Endothelial cell of umbilical vein (primary cell): ENCODE results near the gene EEFSEC. TPM values are rescaled to one million over a fixed set of nuclear protein-coding genes. Genes with fewer than 3 reads are reported as not detected.
"Not testable (repeated sequence)": the region's sequence is repeated elsewhere in the genome, so short reads cannot be mapped to it uniquely, and the experiment has no call there.

Experiments used
- BruUV-seq: library from RNA; stranded (reverse); fragments of 400-500 nt; replicated peaks from 2 replicates; lab custom pipeline; 2021; lab: Mats Ljungman, UMichigan
- CTCF ChIA-PET: fragments of 300-600, 350-600 bp; sonication (Branson Sonifier 250); formaldehyde crosslinking; loops from one replicate; lab custom pipeline; 2021; ENCODE audit warnings: antibody characterized with exemption, inconsistent platforms; lab: Charles Lee
- POLR2A ChIA-PET: fragments of 300-600, 350-600 bp; sonication (Branson Sonifier 250); formaldehyde crosslinking; loops from one replicate; lab custom pipeline; 2021; ENCODE audit warnings: antibody characterized with exemption, inconsistent platforms; lab: Charles Lee
- DNase-seq: peaks from one replicate; pipeline ENCODE4 v3.0.0-alpha.2; 2011; ENCODE audit warnings: low read depth, low spot score
- FAIRE-seq: peaks from 2 replicates; lab custom pipeline; 2011; peaks lifted over from hg19 to GRCh38; lab: Jason Lieb, UNC
- H2AFZ ChIP-seq: 2 replicates; pipeline ENCODE4 v1.6.0; 2012; ENCODE audit warnings: low read depth, low read length, control low read depth, inconsistent platforms
- H3K27ac ChIP-seq: 2 replicates; pipeline ENCODE4 v1.5.1; 2011; ENCODE audit warnings: low read depth, mild to moderate bottlenecking, control low read depth, low read length, moderate library complexity; ENCODE audit not compliant: insufficient read depth
- H3K27me3 ChIP-seq, 2 experiments: 2 replicates each; pipeline versions ENCODE4 v1.6.0 to v1.6.1; 2011; ENCODE audit warnings: low read length in 2 of 2, mixed read lengths in 1 of 2; ENCODE audit not compliant: control insufficient read depth in 2 of 2, insufficient read depth in 2 of 2
- H3K36me3 ChIP-seq, 2 experiments: 2 replicates in 1 of 2; 3 replicates in 1 of 2; pipeline ENCODE4 v1.5.1; 2011; ENCODE audit warnings: low read length in 2 of 2, mild to moderate bottlenecking in 1 of 2, moderate library complexity in 1 of 2; ENCODE audit not compliant: control insufficient read depth in 2 of 2, insufficient read depth in 2 of 2; ENCODE audit errors: extremely low read depth in 1 of 2
- H3K4me1 ChIP-seq: 3 replicates; pipeline ENCODE4 v1.5.1; 2011; ENCODE audit warnings: mild to moderate bottlenecking, low read length; ENCODE audit not compliant: control insufficient read depth, insufficient read depth; ENCODE audit errors: extremely low read depth
- H3K4me2 ChIP-seq: 2 replicates; pipeline ENCODE4 v1.6.1; 2011; ENCODE audit warnings: low read length, control low read depth, mixed read lengths; ENCODE audit not compliant: insufficient read depth
- H3K4me3 ChIP-seq, 3 experiments: fragments of 200-600 bp in 1 of 3; sonication (generic), shearing (Covaris generic) in 1 of 3; replicated peaks in 1 of 3; 2 replicates each; pipeline ENCODE4 v1.5.1; 2011 to 2016; ENCODE audit warnings: control low read depth in 3 of 3, low read length in 3 of 3, mild to moderate bottlenecking in 2 of 3, inconsistent platforms in 1 of 3, low read depth in 1 of 3, moderate library complexity in 1 of 3; ENCODE audit not compliant: insufficient read depth in 1 of 3
- H3K79me2 ChIP-seq: 2 replicates; pipeline ENCODE4 v1.6.0; 2012; ENCODE audit warnings: low read length, inconsistent platforms; ENCODE audit not compliant: control insufficient read depth, insufficient read depth
- H3K9ac ChIP-seq: replicated peaks from 2 replicates; pipeline ENCODE3; 2011; ENCODE audit warnings: low read length, control low read depth; ENCODE audit not compliant: insufficient read depth; ENCODE audit errors: extremely low read depth
- H3K9me1 ChIP-seq: replicated peaks from 3 replicates; pipeline ENCODE4 v1.6.0; 2011; ENCODE audit warnings: mild to moderate bottlenecking, low read length; ENCODE audit not compliant: control insufficient read depth, insufficient read depth; ENCODE audit errors: extremely low read depth
- H3K9me3 ChIP-seq: replicated peaks from 2 replicates; pipeline ENCODE4 v1.5.1; 2012; ENCODE audit warnings: low read length, inconsistent platforms; ENCODE audit not compliant: control insufficient read depth, insufficient read depth
- H4K20me1 ChIP-seq: replicated peaks from 2 replicates; pipeline ENCODE3; 2011; ENCODE audit warnings: mild to moderate bottlenecking, low read length; ENCODE audit not compliant: control insufficient read depth, insufficient read depth; ENCODE audit errors: extremely low read depth
- EZH2 ChIP-seq: IDR thresholded peaks from 2 replicates; pipeline ENCODE4 v1.6.1; 2012; ENCODE audit warnings: borderline replicate concordance, low read depth, mild to moderate bottlenecking, moderate library complexity, low read length, inconsistent platforms; ENCODE audit not compliant: severe bottlenecking
- FOS ChIP-seq: IDR thresholded peaks from 2 replicates; pipeline ENCODE4 v1.6.1; 2011; ENCODE audit warnings: mild to moderate bottlenecking, low read length, moderate library complexity, borderline replicate concordance; ENCODE audit not compliant: insufficient read depth
- GATA2 ChIP-seq: IDR thresholded peaks from 2 replicates; pipeline ENCODE4 v1.7.0; 2011; ENCODE audit warnings: low read depth, mild to moderate bottlenecking, moderate library complexity, mixed read lengths, low read length; ENCODE audit not compliant: insufficient read length, insufficient read depth
- JUN ChIP-seq: IDR thresholded peaks from 2 replicates; pipeline ENCODE4 v1.6.1; 2011; ENCODE audit warnings: borderline replicate concordance, low read depth; ENCODE audit not compliant: insufficient read length, insufficient read depth
- MYC ChIP-seq: IDR thresholded peaks from one replicate; pipeline ENCODE4 v1.6.1; 2011; ENCODE audit warnings: mild to moderate bottlenecking, low read depth, low read length
- POLR2A ChIP-seq: IDR thresholded peaks from 2 replicates; pipeline ENCODE4 v1.6.1; 2012; ENCODE audit warnings: low read depth, mild to moderate bottlenecking, control low read depth, low read length
- POLR2AphosphoS5 ChIP-seq: IDR thresholded peaks from 2 replicates; pipeline ENCODE4 v1.6.1; 2012; ENCODE audit warnings: low read depth, mild to moderate bottlenecking, control low read depth, low read length, moderate library complexity; ENCODE audit not compliant: insufficient read depth
- dilution Hi-C: fragments of 300-500 bp; cut with MboI; formaldehyde crosslinking; loops from one replicate; pipeline ENCODE4 v1.15.0; 2019; ENCODE audit warnings: low sequenced_read_pairs; ENCODE audit not compliant: extremely low pct_ligation_motif_present
- intact Hi-C: fragments of 100-400 bp; cut with micrococcal nuclease; formaldehyde crosslinking; loops from one replicate; pipeline ENCODE4 v1.10.0; 2022
- polyA plus RNA-seq, 4 experiments: library from polyadenylated mRNA; depleted of rRNA in 3 of 4; stranded (reverse) in 3 of 4; unstranded in 1 of 4; fragments of >200 nt; gene quantifications; 2 replicates each; pipeline versions ENCODE4 v1.2.1 to v1.2.3, GENCODE V29; 2011 to 2012; ENCODE audit warnings: missing spikeins in 1 of 4
- total RNA-seq: library from RNA; stranded (reverse); gene quantifications from 2 replicates; pipeline ENCODE4 v1.2.3, GENCODE V29; 2021
- TF ChIP-seq, protein P1 (sequence below), 2 donors: IDR thresholded peaks; 1 replicate in 1 of 2; 2 replicates in 1 of 2; pipeline ENCODE4 v1.5.1; 2011; ENCODE audit warnings: low read length in 2 of 2, mild to moderate bottlenecking in 2 of 2, moderate library complexity in 2 of 2, control low read depth in 1 of 2, inconsistent platforms in 1 of 2, low read depth in 1 of 2; ENCODE audit not compliant: insufficient read depth in 1 of 2; ENCODE audit errors: extremely low read depth in 1 of 2
- TF ChIP-seq, protein P2 (sequence below): IDR thresholded peaks from 2 replicates; pipeline ENCODE4 v1.6.1; 2011; ENCODE audit not compliant: insufficient read depth, insufficient read length

The EEFSEC gene
- total and polyA plus RNA-seq, 2 donors (not counting 3 experiments of a cell fraction or from before 2014, with no cell fraction given), result 13.1 to 14.5 TPM

GRCh38 chr3:128154354-128154753 lies 1.1 kb downstream of the EEFSEC start:
- dilution Hi-C loops, POLR2A ChIA-PET, H3K27me3 ChIP-seq: not testable (repeated sequence)

DNA sequence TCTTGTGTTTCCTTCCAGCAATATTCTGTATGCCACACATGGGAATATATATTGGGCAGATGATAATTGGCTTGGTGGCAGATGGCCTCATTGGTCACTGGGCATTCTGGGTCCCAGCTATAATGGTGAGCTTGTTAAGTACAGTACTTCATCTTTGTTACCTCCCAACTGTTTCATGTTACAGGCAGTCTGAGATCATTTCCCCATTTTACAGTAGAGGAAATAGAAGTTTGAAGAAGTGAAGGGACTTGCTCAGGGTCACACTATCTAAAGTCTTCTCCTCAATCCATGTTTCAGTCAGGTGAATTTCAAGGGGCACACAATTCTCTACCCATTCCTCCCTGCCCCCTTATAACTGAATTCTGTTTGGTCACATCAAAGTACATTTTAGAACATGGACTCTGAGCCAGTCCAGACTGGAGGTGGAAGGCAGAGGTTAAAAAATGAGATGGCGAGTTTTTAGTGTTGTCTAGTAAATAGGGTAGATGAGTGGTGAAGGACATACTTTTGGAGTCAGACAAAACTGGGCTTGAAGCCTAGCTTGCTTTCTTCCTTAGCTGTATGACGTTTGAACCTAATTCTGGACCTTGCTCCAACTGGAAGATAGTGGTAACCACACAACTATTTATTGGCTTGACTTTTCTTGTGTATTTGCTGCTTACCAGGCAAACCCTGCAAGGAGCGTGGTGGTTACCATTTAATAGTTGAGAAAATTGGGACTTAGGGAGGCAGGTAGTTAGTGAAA lies 2.5 kb downstream of the EEFSEC start:
- Histone ChIP-seq H2AFZ (no peak overlapping the region), H3K4me2 (no peak overlapping the region), H3K9me1 (no peaks in the 10 kb centered on the region), H3K36me3 (no peaks in the 10 kb centered on the region), H4K20me1 (no peaks in the 10 kb centered on the region), H3K27me3 (peaks cover 0 to 2% of the 10 kb centered on the region in 2 experiments), H3K79me2 (no peaks in the 10 kb centered on the region), H3K4me3 (no peak overlapping the region), H3K4me1 (peaks cover 3% of the 10 kb centered on the region), H3K27ac (no peak overlapping the region), H3K9ac (no peak overlapping the region), H3K9me3 (no peaks in the 10 kb centered on the region)
- no TSS peak for BruUV-seq
- POLR2A ChIA-PET, result no interaction called here
- dilution Hi-C loops, result no loop called here
- intact Hi-C loops, result no loop called here
- DNase-seq, result no peak
- CTCF ChIA-PET, result interaction anchor here (2.6 kb wide), 1 partner anchor 429 kb away, joined by 6 read pairs; no protein-coding TSS in a partner anchor
- no peak for FAIRE-seq
- TF ChIP-seq, protein P1, sequence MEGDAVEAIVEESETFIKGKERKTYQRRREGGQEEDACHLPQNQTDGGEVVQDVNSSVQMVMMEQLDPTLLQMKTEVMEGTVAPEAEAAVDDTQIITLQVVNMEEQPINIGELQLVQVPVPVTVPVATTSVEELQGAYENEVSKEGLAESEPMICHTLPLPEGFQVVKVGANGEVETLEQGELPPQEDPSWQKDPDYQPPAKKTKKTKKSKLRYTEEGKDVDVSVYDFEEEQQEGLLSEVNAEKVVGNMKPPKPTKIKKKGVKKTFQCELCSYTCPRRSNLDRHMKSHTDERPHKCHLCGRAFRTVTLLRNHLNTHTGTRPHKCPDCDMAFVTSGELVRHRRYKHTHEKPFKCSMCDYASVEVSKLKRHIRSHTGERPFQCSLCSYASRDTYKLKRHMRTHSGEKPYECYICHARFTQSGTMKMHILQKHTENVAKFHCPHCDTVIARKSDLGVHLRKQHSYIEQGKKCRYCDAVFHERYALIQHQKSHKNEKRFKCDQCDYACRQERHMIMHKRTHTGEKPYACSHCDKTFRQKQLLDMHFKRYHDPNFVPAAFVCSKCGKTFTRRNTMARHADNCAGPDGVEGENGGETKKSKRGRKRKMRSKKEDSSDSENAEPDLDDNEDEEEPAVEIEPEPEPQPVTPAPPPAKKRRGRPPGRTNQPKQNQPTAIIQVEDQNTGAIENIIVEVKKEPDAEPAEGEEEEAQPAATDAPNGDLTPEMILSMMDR (IDR thresholded peaks at IDR 0.05; ENCODE audit: extremely low read depth in 1 of 2, insufficient read depth in 1 of 2, low read depth in 1 of 2, low read length in 2 of 2), result no peak
- TF ChIP-seq, protein P2, sequence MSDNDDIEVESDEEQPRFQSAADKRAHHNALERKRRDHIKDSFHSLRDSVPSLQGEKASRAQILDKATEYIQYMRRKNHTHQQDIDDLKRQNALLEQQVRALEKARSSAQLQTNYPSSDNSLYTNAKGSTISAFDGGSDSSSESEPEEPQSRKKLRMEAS, result no peak
- TF ChIP-seq FOS (no peak), GATA2 (no peak), MYC (no peak), JUN (no peak), POLR2AphosphoS5 (no peak), POLR2A (no peak), EZH2 (no peak)

More at GRCh38 chr3:128154354-128154753, 1.1 kb downstream of the EEFSEC start:
- DNase-seq, H3K9me3 ChIP-seq, H4K20me1 ChIP-seq, H3K4me1 ChIP-seq, H3K36me3 ChIP-seq, intact Hi-C loops, H3K9me1 ChIP-seq, H3K79me2 ChIP-seq, H3K27ac ChIP-seq, FAIRE-seq: not testable (repeated sequence)
- H2AFZ ChIP-seq, result peak overlapping the region; percentile 66
- H3K4me3 ChIP-seq, result peak overlapping the region in 2 of 3 experiments; percentile 67 to 83
- BruUV-seq, result TSS peak; percentile 28
- peak overlapping the region; percentile 97 for H3K4me2 ChIP-seq
- H3K9ac ChIP-seq, result peak overlapping the region; percentile 77
- CTCF ChIA-PET, result interaction anchor here (0.6 to 2.6 kb wide), 3 partner anchors 71 to 454 kb away, joined by 3 to 6 read pairs (median 3); no protein-coding TSS in a partner anchor
